Femur (tissue), 1 donor: ENCODE data around the gene SLC1A2.

Source experiments
- DNase-seq: peaks from one replicate; pipeline ENCODE4 v3.0.0-alpha.2; 2017

The SLC1A2 gene

GRCh38 chr11:35375332-35376117, 43.8 kb downstream of the SLC1A2 start:
- DNase-seq: no peak

GRCh38 chr11:35373284-35373933, 45.9 kb downstream of the SLC1A2 start:
- DNase-seq: no peak

- DNase-seq: no peak
These were observed 46.6 kb downstream of the SLC1A2 start for GRCh38 chr11:35372565-35373283.

- no peak for DNase-seq
These were observed 51.9 kb downstream of the SLC1A2 start for GRCh38 chr11:35367491-35367890.

GRCh38 chr11:35366798-35367197, 52.6 kb downstream of the SLC1A2 start:
- DNase-seq: no peak

GRCh38 chr11:35365961-35366360, 53.4 kb downstream of the SLC1A2 start:
- DNase-seq: no peak

- no peak for DNase-seq
These were observed 54.0 kb downstream of the SLC1A2 start for GRCh38 chr11:35365395-35365794.

- DNase-seq: peak; percentile 67
These were observed 55.2 kb downstream of the SLC1A2 start for GRCh38 chr11:35363854-35364780.

- DNase-seq: no peak
These were observed 56.0 kb downstream of the SLC1A2 start for GRCh38 chr11:35363246-35363801.

- DNase-seq: no peak
These were observed 56.8 kb downstream of the SLC1A2 start for GRCh38 chr11:35362521-35362980.

GRCh38 chr11:35360055-35360530, 59.3 kb downstream of the SLC1A2 start:
- DNase-seq: no peak

- no peak for DNase-seq
These were observed 59.9 kb downstream of the SLC1A2 start for GRCh38 chr11:35359321-35360054.

- no peak for DNase-seq
These were observed 61.0 kb downstream of the SLC1A2 start for GRCh38 chr11:35358391-35358790.

- DNase-seq: no peak
These were observed 61.4 kb downstream of the SLC1A2 start for GRCh38 chr11:35357923-35358322.

- no peak for DNase-seq
These were observed 64.1 kb downstream of the SLC1A2 start for GRCh38 chr11:35355102-35355749.

GRCh38 chr11:35354644-35355043, 64.7 kb downstream of the SLC1A2 start:
- no peak for DNase-seq

- DNase-seq: no peak
These were observed 67.1 kb downstream of the SLC1A2 start for GRCh38 chr11:35352077-35352888.

- DNase-seq: no peak
These were observed 69.5 kb downstream of the SLC1A2 start for GRCh38 chr11:35349897-35350296.

GRCh38 chr11:35348898-35349687, 70.3 kb downstream of the SLC1A2 start:
- DNase-seq: no peak
